Type B pancreatic cell (in vitro differentiated cells): ENCODE measurements around the gene SFTPA2. TPM values are rescaled to one million over a fixed set of nuclear protein-coding genes. Genes with fewer than 3 reads are reported as not detected.
"Not testable (repeated sequence)": the region's sequence is repeated elsewhere in the genome, so short reads cannot be mapped to it uniquely, and the experiment has no call there.

ENCODE experiments used
- DNase-seq: peaks from one replicate; pipeline ENCODE4 v3.0.0; 2021; ENCODE audit warnings: mixed read lengths; ENCODE audit not compliant: unreplicated experiment; ENCODE audit errors: extremely low spot score
- H3K27ac Mint-ChIP-seq: 2 replicates; pipeline ENCODE4 v1.8.0; 2021; ENCODE audit warnings: mild to moderate bottlenecking, mixed read lengths
- H3K27me3 Mint-ChIP-seq: 2 replicates; pipeline ENCODE4 v1.8.0; 2021; ENCODE audit warnings: mixed read lengths
- H3K36me3 Mint-ChIP-seq: 2 replicates; pipeline ENCODE4 v1.8.0; 2021; ENCODE audit warnings: mixed read lengths
- H3K4me1 Mint-ChIP-seq: one replicate; pipeline ENCODE4 v1.8.0; 2021; ENCODE audit warnings: mixed read lengths; ENCODE audit not compliant: unreplicated experiment
- H3K4me3 Mint-ChIP-seq: 2 replicates; pipeline ENCODE4 v1.8.0; 2021; ENCODE audit warnings: mild to moderate bottlenecking, mixed read lengths
- H3K9me3 Mint-ChIP-seq: 2 replicates; pipeline ENCODE4 v1.8.0; 2021; ENCODE audit warnings: mixed read lengths
- total RNA-seq: library from RNA; stranded (reverse); gene quantifications from 2 replicates; pipeline ENCODE4 v1.2.1, GENCODE V29; 2021; ENCODE audit warnings: low replicate concordance
- TF ChIP-seq, protein P1 (sequence below): fragments of 200-600 bp; sonication (generic); conservative IDR thresholded peaks from 2 replicates; pipeline ENCODE4 v1.5.0; 2021; ENCODE audit warnings: antibody characterized with exemption, mild to moderate bottlenecking

The SFTPA2 gene
- total RNA-seq, 1 donor from 2014 or later: 0.99 TPM

DNA sequence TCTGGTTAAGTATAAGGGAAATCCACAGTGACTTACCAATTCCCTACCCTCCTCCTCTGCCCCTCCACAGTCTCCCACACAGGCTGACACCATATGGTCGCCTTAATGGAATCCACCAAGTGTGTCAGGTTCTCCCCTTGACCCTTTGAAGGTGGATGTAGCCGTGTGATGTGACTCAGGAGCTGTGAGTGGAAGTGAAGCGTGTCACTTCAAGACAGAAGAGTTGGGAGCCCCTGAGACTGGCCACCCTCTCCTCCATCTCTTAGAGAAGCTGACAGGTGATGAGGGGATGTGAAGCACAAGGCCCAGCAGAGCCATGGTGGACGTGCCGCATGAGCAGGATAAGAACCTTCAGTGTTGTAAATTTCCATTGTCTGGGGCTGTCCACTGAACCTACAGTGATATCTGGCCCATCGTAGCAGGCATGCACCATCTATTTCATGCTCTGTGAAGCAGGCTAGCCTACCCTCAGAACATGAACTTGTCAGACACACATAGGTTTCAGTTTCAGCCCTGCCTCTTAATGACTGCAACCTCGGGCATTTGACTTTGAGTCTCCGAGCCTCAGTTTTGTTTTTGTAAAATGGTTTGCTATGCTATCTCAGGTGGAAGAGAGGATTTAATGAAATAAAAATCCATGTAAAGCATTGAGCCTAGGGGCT lies 35.0 kb downstream of the SFTPA2 start:
- H3K4me3 Mint-ChIP-seq: not testable (repeated sequence)

DNA sequence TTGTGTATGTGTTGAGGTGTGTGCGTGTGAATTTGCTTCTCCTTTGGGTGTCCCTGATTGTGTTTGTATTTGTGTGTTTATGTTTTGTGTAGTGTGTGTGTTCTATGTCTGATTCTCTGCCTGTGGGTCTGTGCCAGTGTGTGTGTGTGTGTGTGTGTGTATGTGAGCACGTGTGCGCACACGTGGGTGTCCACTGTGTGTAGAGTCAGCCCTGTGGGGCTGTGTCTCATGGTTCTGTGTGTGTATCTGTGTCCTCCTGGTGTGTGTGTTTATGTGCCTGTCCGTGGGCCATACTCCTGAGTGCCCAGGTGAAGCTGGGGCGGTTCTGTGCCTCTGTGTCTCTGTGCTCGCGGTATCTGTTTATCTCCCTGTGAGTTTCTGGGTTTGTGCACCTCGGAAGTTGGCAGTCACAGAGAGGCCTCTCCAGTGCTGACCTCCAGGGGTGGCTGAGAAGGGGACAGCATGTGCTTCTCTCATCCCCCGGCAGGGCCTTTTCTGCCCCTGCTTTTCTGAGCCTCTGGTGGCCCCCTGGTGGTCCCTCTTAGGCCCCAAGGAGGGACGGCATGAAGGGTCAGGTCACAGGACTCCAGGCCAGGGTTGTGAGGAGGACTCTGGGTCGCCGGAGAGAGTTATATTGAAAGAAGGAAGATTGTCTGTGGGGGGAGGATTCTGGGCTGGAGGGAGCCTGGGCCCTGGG lies 36.9 kb downstream of the SFTPA2 start:
- DNase-seq, H3K27me3 Mint-ChIP-seq, H3K4me3 Mint-ChIP-seq, H3K27ac Mint-ChIP-seq, H3K4me1 Mint-ChIP-seq, H3K9me3 Mint-ChIP-seq, H3K36me3 Mint-ChIP-seq: not testable (repeated sequence)
- TF ChIP-seq, protein P1, sequence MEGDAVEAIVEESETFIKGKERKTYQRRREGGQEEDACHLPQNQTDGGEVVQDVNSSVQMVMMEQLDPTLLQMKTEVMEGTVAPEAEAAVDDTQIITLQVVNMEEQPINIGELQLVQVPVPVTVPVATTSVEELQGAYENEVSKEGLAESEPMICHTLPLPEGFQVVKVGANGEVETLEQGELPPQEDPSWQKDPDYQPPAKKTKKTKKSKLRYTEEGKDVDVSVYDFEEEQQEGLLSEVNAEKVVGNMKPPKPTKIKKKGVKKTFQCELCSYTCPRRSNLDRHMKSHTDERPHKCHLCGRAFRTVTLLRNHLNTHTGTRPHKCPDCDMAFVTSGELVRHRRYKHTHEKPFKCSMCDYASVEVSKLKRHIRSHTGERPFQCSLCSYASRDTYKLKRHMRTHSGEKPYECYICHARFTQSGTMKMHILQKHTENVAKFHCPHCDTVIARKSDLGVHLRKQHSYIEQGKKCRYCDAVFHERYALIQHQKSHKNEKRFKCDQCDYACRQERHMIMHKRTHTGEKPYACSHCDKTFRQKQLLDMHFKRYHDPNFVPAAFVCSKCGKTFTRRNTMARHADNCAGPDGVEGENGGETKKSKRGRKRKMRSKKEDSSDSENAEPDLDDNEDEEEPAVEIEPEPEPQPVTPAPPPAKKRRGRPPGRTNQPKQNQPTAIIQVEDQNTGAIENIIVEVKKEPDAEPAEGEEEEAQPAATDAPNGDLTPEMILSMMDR: peak; percentile 28

More for the DNA sequence above, 35.0 kb downstream of the SFTPA2 start:
- not testable (repeated sequence) for H3K27ac Mint-ChIP-seq, H3K4me1 Mint-ChIP-seq, DNase-seq, H3K9me3 Mint-ChIP-seq, H3K36me3 Mint-ChIP-seq, H3K27me3 Mint-ChIP-seq

DNA sequence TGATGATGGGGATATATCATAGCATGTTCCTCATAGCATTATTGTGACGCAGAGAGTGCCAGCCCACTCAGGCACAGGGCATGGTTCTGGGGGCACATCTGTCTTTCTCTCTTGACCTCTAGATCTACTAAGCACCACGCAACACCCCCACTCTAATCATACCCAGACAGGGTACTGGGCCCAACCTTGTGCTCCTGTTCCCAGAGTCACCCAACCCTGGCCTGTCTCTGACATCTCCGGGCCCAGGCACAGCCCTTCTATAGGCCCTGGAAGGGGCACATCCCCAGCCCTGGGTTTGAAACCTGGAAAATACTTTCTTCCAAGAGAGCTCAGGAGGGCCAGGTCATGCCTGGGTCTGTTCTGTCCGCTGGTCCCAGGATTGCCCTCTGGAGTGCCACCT lies 37.7 kb downstream of the SFTPA2 start:
- not testable (repeated sequence) for H3K4me3 Mint-ChIP-seq, H3K27ac Mint-ChIP-seq, H3K36me3 Mint-ChIP-seq, DNase-seq, H3K27me3 Mint-ChIP-seq, H3K9me3 Mint-ChIP-seq, H3K4me1 Mint-ChIP-seq

DNA sequence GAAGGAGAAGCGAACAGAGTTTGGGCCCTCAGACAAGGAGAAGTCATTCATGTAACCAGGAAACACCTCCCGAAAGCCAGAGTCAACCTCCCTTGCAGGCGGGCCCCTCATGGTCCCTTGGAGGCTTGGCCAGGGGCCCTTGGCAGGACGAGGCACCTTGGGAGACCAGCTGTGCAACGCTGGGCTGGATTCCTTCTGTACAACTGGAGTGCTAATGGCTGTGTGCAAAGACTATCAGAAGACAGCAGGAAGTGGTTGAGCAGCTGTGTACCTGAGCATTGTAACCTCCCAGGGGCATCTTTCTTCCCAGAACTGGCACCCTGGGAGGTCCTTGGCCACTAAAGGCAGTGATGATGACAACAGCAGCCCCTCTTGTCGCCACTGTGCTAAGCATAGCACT lies 38.5 kb downstream of the SFTPA2 start:
- not testable (repeated sequence) for H3K36me3 Mint-ChIP-seq, H3K4me1 Mint-ChIP-seq, H3K4me3 Mint-ChIP-seq, H3K9me3 Mint-ChIP-seq, DNase-seq, H3K27ac Mint-ChIP-seq, H3K27me3 Mint-ChIP-seq

DNA sequence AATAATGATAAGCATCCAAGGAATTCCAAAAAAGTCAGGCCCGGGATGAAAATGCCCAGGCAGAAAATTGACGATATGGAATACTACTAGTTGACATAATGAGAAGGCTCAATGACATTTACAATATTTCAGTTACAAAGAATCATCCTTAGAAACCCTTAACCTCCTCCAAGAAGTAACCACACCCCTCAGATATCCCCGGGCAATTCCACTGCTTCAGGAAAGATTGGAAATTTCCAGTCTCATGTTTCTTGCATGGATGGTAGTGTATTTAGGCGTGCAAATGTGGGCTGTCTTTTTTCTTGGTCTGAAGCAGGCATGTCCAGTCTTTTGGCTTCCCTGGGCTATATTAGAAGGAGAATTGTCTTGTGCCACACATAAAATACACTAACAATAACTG lies 42.6 kb downstream of the SFTPA2 start:
- H3K4me1 Mint-ChIP-seq, H3K36me3 Mint-ChIP-seq, H3K4me3 Mint-ChIP-seq, H3K27me3 Mint-ChIP-seq, H3K27ac Mint-ChIP-seq, H3K9me3 Mint-ChIP-seq, DNase-seq: not testable (repeated sequence)

DNA sequence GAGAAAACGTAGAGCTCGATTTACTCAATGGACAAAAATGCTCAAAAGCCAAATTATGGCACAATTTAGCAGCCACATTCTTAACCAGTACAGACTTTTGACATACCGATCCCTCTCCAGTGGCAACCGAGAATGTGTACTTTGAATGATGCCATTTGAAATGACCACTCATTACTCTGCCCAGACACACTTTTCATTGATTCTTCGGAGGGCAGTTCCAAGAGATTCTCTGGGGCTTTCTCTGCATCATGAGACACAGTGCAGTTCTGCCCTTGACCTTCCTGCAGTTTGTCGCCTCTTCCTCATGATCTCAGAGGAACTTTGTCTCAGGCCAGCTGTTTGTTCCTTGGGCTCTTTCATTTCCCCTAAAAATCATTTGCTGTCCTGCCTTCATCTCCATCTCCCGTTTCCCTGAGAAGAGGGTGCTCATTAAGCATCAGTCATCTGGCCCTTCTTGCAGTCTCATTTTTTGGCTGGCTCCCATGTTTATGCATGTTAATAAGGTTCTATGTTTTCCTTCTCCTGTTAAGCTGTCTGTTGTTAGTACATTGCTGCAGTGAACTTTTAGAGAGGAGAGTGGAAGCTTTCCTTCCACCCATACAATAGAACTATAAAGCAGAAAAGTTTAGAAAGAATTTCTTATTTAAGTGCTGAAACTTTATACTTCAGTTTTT lies 43.5 kb downstream of the SFTPA2 start:
- not testable (repeated sequence) for H3K4me1 Mint-ChIP-seq, H3K9me3 Mint-ChIP-seq, H3K27me3 Mint-ChIP-seq, H3K27ac Mint-ChIP-seq, H3K36me3 Mint-ChIP-seq, DNase-seq, H3K4me3 Mint-ChIP-seq

DNA sequence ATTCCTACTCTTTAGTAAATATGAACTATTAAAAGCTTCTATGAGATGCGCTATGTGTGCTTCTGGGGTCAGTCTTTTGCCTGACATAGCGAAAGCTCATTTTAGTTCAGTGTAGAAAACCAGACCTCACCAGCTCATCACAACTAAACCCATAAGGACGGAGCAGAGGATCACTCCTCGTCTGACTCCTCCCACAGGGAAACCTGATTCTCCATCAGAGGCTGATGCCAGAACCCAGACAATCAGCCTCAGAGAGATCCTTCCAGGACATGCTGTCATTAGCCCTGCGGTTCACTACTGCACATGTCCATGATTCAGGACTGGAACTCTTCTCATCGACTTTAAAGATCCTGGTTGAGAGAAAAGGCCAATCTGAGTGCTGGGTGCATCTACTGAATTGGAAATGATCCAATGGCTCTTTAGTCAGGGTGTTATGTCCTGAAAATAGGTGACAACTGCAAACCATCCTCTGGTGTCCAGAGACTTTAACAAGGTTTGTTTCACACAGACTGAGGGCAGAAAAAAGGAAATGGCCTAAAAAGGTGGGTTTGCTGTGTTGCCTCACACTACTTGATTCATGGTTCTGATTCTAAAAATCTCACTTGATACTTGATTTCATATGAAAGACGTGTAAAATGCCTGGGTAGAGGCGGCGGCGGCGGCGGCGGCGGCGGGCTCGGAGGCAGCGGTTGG lies 48.2 kb downstream of the SFTPA2 start, which contains the start of gene EIF5AL1:
Gene EIF5AL1, plus strand, starts transcription at position 643 of the 693 bp plus-strand sequence. CDS start 117 bp downstream, outside the sequence.
- not testable (repeated sequence) for H3K9me3 Mint-ChIP-seq, H3K27ac Mint-ChIP-seq, DNase-seq, H3K4me3 Mint-ChIP-seq, H3K4me1 Mint-ChIP-seq, H3K36me3 Mint-ChIP-seq
- peaks cover 15% of the 10 kb centered on the region for H3K27me3 Mint-ChIP-seq

DNA sequence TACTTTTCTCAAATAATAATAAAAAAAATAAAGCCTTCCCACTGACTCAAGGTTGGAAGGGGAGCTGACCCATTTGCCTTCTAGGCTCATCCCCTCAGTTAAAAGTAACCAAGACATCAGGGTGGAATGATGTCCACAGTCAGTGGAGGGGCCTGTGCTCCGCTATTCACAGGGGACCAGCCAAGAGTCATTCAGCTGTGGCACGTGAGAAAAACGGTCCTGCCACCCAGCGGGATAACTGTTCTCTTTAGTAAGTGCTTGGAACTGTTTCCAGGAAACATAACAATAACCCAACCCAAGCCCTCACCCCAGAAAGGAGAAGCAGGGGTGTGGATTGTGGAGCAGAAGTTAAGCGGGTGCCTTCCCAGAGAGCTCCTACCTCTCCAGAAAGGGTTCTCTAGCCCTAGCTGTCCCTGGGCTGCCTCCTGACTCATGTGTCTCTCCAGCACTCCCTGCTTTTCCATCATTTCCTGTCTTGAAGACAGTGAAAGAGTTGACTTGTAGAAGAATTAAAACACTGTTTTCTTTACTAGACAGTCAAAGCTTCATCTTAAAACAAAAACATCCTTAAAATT lies 50.2 kb downstream of the SFTPA2 start:
- DNase-seq, H3K9me3 Mint-ChIP-seq, H3K4me3 Mint-ChIP-seq, H3K36me3 Mint-ChIP-seq, H3K4me1 Mint-ChIP-seq, H3K27ac Mint-ChIP-seq: not testable (repeated sequence)
- peaks cover 25% of the 10 kb centered on the region for H3K27me3 Mint-ChIP-seq

DNA sequence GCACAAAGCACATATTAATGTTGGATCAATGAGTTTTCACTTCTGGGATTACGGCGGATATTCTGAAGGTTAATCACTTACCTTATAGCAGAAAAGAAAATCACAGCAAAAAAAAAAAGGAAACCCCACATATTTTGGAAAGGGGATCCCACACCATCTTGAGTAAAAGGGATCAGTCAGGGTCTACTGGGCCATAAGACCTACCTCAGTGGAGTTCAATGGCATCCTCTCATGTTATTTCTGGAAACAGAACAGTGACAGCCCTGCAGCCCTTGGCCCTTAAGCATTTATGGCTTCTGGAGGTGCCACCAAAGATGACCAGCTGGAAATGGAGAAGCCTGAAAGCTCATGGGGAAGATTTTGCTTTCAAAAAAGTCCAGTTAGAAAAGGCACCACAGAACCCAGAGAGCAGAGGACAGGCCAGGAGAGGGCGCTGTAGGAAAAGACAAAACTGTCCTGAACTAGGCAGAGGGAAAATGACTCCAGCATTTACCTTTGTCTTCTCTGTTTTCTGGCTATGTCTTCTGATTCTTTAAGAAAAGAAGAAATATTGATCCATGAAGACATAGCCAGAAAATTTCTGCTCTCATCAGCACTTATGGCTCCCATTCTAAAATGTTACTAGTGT lies 50.8 kb downstream of the SFTPA2 start:
- H3K27ac Mint-ChIP-seq, H3K4me1 Mint-ChIP-seq, H3K9me3 Mint-ChIP-seq, DNase-seq, H3K4me3 Mint-ChIP-seq, H3K36me3 Mint-ChIP-seq: not testable (repeated sequence)
- H3K27me3 Mint-ChIP-seq: peaks cover 25% of the 10 kb centered on the region

DNA sequence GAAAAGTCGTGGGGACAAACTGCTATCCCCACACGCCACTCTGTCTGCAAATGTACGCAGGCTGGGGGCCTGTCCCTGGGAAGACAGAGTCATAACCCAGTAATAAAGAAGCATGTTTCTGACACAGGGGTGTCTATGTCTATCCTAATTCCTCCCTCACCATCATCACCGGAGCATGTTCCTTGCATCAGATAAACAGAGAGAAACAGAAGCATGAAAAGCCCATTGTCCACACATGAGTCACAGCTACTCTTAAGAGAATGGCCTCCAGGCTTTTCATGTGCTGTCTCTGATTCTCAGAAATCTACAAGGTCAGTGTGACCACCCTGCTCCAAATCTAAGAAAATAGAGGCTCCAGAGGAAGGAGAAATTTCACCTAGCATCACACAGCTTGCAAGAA lies 52.0 kb downstream of the SFTPA2 start:
- not testable (repeated sequence) for H3K9me3 Mint-ChIP-seq, H3K27ac Mint-ChIP-seq

More for the DNA sequence above, 52.0 kb downstream of the SFTPA2 start:
- H3K36me3 Mint-ChIP-seq, DNase-seq, H3K4me3 Mint-ChIP-seq, H3K4me1 Mint-ChIP-seq: not testable (repeated sequence)
- H3K27me3 Mint-ChIP-seq: peaks cover 25% of the 10 kb centered on the region
